Activated CD4-positive, CD25-positive, alpha-beta regulatory T cell treated with anti-CD3 and anti-CD28 coated beads, Interleukin-2, amount 50 U/mL, for 16 hours (primary cell): ENCODE measurements around the gene UBE2M.
A peak's percentile ranks its signal among the peaks of the same experiment; 100 is the strongest.
"Not testable (repeated sequence)": the region's sequence is repeated elsewhere in the genome, so short reads cannot be mapped to it uniquely, and the experiment has no call there.

Experiments used
- DNase-seq: peaks from one replicate; pipeline ENCODE4 v3.0.0-alpha.2; 2020; ENCODE audit warnings: low read depth, low spot score

The UBE2M gene

GRCh38 chr19:58558066-58558622, at the start of gene UBE2M:
Gene UBE2M, minus strand, starts transcription at chr19:58558611. Its CDS starts 230 bp downstream, at chr19:58558381.
- DNase-seq: no peak

GRCh38 chr19:58607213-58607612, 48.8 kb upstream of the UBE2M start:
- not testable (repeated sequence) for DNase-seq

GRCh38 chr19:58606251-58606896, 48.0 kb upstream of the UBE2M start:
- not testable (repeated sequence) for DNase-seq

- DNase-seq: no peak
These were observed 27.8 kb upstream of the UBE2M start for GRCh38 chr19:58586133-58586765.

GRCh38 chr19:58585442-58586132, 27.2 kb upstream of the UBE2M start:
- DNase-seq: no peak

GRCh38 chr19:58584498-58585441, 26.4 kb upstream of the UBE2M start:
- no peak for DNase-seq

GRCh38 chr19:58582985-58583384, 24.6 kb upstream of the UBE2M start:
- DNase-seq: no peak

- DNase-seq: peak; percentile 77
These were observed 23.1 kb upstream of the UBE2M start for GRCh38 chr19:58581227-58582141.

GRCh38 chr19:58579473-58580142, 21.2 kb upstream of the UBE2M start:
- DNase-seq: no peak

- DNase-seq: no peak
These were observed 19.9 kb upstream of the UBE2M start for GRCh38 chr19:58578012-58578925.

GRCh38 chr19:58577581-58577980, 19.2 kb upstream of the UBE2M start:
- DNase-seq: not testable (repeated sequence)

GRCh38 chr19:58575183-58576041, 17.0 kb upstream of the UBE2M start:
- DNase-seq: peak; percentile 57

GRCh38 chr19:58573658-58574164, 15.3 kb upstream of the UBE2M start:
- no peak for DNase-seq

GRCh38 chr19:58572818-58573657, 14.6 kb upstream of the UBE2M start, which contains the start of gene MZF1:
Gene MZF1, minus strand, starts transcription at chr19:58573335. Its CDS starts 1,946 bp downstream, at chr19:58571389.
- peak; percentile 100 for DNase-seq

- no peak for DNase-seq
These were observed 13.8 kb upstream of the UBE2M start for GRCh38 chr19:58572026-58572817.

- no peak for DNase-seq
These were observed 13.2 kb upstream of the UBE2M start for GRCh38 chr19:58571575-58571947.
